HG03280 (cell line): ENCODE data around the gene FAAP24.
"Not testable (repeated sequence)": the region's sequence is repeated elsewhere in the genome, so short reads cannot be mapped to it uniquely, and the experiment has no call there.

Source experiments
- ATAC-seq: cut with Tn5 transposase; IDR thresholded peaks from one replicate; pipeline ENCODE4 v1.9.1; 2021; ENCODE audit warnings: mild to moderate bottlenecking, moderate library complexity; ENCODE audit not compliant: unreplicated experiment

FAAP24 gene, protein sequence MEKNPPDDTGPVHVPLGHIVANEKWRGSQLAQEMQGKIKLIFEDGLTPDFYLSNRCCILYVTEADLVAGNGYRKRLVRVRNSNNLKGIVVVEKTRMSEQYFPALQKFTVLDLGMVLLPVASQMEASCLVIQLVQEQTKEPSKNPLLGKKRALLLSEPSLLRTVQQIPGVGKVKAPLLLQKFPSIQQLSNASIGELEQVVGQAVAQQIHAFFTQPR

DNA sequence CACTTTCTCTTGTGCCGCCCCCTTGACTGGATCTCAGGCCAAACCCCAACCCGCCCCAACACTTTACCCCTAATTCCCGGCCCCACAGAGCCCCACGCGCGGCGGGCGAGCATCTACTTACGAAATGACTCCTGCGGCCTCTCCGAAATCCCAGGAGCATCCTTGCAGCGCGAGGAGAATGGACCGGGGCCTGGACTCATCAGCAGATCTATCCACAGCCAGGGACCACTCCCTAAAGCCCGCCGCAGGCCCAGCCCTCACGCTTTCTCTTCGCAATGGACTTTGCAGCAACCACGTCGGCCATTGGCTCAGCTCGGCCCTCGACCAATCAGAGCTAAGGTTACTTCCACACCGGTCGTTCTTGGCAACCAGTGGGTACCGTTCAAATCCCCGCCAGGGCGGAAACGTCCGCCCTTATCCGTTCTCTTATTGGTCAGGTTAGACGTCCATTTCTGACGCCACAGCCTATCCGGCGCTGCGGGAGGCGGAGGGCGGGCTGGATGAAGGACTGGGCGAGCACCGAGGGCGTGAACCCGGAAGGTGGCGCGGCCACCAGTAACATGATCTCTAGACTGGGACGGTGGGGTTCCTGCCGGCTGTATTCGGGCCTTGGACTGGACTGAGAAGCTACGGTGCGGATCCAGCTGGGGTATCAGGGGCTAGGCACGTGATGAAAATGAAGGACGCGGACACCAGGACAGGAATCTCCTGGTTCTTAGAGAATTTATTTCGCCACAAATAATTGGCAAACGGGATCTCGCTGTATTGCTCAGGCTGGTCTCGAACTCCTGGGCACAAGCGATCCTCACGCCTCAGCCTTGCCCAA is at the start of gene FAAP24, which contains the start of gene CEP89:
TSS of gene FAAP24 (plus strand) at position 528 of the 826 bp plus-strand sequence. CDS start 955 bp downstream, outside the sequence.
TSS of gene CEP89 (minus strand) at position 244 of the 826 bp plus-strand sequence. CDS start at position 160, 84 bp downstream.
- peak; percentile 99 for ATAC-seq

DNA sequence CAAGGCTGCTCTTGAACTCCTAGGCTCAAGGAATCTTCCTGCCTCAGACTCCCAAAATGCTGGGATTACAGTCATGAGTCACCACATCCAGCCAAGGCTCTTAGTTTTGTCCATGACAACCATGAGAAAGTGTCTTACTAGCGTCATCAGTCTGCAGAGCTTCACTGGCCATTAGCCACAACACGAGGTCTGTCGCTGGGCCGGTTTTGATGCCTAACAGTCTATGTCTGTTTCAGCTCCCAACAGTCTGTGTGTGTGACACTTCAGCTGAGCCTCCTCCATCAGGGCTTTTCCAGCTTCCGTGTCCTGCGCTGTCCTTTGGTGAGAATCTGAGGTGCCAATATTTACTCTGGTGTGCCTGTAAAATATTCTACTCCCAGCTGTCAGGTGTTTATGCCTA is 47.8 kb upstream of the FAAP24 start:
- ATAC-seq, result no peak

DNA sequence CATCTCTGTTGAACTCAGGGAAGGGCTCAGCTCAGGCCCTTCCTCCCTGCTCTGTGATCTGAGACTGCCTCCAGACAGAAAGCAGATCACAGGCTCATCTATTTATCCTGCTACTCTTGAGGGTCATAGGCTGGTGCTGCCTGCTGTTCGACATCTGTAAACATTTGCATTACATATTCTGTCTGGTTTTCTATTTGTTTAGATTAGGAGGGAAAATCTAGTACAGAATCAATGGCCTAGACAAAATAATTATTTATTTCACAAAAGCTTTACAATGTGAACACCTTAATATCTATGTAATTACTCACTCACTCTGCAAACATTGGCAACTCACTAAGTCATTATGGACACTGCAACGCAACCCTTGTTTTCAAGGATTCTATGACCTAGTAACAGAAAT is 43.2 kb upstream of the FAAP24 start:
- no peak for ATAC-seq

DNA sequence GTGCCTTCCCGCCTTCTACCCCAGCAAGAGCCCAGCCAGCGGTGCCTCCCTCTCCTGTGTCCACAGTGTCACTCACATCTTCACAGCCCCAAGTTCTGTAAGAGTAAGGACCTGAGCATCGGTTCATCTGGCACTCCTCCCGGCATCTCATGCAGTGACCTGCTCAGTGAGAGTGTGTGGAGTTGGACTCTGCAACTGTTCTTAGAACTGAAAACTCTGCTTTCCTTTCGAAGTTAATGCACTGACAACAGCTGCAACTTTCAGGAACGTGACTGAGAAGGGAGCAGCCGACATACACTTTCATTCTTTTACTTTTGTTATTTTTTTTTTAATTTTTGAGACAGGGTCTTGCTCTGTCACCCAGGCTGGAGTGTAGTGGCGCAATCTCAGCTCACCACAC is 41.5 kb upstream of the FAAP24 start:
- ATAC-seq, result no peak

DNA sequence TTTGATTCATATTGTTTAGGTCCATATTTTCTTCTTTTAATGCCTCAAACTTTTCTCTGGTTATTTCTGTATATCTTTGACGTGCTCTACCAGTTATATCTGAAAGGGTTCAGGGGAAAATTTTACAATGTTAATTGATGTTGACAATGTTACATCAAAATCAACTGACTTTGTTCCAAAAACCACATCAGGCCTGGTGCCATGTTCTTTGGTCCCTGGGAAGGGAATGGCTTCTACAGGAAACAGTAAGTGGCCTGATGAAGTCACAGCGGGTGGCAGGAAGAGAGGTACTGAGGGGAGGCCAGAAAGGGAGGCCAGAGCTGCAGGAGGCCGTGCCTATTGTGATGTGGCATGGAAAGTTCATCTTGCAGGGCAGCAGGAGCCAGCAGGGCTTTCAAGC is 38.5 kb upstream of the FAAP24 start:
- ATAC-seq, result no peak

DNA sequence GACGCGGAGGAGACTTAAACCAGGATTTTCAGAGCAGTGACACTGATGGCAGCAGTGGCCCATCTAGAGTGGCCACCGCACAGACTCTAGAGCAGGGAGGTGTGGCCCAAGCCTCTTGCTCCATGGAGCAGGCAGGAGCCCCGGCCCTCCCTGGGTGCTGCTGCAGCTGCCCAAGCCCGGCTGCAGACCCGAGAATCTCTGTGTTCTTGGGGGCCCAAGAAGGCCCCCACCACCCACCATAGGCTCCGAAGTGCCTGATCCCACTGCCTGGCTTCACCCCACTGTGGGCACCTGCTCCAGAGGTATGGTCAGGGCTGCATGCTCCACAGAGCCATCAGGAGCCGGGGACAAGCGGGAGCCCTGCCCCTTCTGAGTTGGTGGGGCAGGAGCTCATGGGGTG is 36.4 kb upstream of the FAAP24 start:
- no peak for ATAC-seq

DNA sequence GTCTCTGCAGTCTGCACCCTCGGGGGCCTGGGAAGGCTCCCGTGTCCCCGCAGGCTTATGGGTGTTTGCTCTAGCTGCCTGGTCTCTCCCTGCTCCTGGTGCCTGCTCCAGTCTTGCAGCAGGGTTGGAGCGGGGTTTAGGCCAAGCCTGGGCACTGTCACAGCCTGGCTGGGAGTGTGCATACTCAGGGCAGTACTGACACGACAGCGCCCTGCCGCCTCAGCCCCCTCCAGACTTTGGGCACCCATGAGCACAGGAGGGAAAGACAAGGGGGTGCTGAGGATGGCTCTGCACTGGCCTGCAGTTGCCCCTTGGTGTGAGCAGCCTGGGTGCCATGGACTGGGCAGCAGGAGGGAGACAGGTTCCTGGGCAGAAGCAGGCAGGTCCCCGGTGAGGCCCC is 36.0 kb upstream of the FAAP24 start:
- no peak for ATAC-seq

DNA sequence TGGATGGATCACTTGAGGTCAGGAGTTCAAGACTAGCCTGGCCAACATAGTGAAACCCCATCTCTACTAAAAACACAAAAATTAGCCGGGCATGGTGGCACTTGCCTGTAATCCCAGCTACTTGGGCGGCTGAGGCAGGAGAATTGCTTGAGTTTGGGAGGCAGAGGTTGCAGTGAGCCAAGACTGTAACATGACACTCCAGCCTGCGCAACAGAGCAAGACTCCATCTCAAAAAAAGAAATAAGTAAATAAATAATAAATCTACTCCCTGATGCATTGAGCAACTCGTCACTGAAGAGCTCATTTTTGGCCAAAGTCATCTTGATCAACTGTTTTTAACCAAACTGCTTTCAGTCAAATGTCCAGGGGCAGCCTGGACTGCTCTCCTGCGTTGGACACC is 30.8 kb upstream of the FAAP24 start:
- ATAC-seq, result not testable (repeated sequence)

DNA sequence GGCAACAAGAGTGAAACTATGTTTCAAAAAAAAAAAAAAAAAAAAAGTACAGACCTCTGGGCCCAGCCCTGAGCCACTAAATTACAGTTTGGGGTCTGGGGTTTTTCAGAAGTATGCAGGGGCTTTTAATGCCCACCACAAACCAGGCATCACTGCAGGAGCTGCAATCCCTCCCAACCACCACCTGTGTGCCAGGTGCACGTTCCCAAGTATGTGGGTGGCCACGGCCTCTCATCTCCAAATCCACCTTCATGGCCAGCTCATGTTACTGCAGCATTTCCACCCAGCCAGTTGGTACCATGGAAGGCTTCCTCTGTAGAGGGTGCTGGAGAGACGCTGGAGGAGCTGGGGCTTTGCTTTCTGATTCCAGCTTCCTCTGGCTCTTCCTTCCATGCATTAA is 26.8 kb upstream of the FAAP24 start:
- no peak for ATAC-seq

DNA sequence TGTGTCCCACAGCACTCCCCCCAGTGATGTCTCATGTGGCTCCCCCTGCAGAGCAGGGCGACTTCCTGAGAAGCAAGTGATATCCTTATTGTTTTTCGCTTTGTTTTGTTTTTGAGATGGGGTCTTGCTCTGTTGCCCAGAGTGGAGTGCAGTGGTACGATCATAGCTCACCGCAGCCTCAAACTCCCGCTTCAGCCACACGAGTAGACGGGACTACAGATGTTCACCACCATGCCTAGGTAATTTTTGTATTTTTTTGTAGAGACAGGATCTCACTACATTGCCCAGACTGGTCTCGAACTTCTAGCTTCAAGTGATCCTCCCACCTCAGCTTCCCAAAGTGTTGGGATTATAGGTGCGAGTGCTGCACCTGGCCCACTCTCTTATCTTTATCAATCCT is 5.3 kb upstream of the FAAP24 start:
- no peak for ATAC-seq

DNA sequence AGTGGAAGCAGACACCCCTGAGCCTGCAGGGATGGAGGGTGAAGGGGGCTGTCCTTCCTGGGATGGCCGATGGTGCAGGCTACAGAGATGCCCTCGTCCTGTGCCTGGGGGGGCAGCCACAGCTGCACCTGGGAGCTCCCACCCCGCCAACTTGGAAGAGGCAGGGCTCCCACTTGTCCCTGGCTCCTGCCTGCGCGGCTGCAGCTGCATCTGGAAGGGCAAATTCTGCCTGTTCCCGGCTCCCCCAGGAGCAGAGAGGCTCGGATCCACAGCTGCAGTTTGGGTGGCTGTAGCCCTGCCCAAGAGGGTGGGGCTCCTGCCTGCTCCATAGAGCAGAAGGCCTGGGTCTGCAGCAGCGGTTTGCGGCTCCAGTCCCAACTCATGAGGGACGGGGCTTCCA is 2.5 kb upstream of the FAAP24 start:
- ATAC-seq, result no peak

DNA sequence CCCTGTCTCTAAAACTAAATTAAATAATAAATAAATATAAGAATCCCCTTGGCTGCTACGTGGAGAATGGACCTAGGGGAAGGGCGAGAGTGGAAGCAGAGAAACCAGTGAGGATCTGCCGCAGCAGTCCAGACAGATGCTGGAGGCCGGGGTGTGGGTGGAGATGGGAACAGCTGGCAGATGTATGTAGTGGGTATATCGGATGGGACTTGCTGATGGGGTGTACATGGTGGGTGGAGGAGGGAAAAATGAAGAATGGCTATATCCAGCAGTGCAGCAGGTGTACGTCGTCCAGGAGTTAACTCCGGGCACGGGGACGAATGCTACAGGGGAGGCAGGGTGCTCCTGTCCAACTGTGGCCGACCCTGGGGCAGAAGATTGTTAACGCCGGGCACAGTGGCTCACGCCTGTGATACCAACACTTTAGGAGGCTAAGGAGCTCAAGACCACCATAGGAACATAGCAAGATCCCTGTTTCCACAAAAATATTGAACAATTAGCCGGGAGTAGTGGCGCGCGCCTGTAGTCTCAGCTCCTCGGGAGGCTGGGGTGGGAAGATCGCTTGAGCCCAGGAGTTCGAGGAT is 938 bp upstream of the FAAP24 start:
- no peak for ATAC-seq

DNA sequence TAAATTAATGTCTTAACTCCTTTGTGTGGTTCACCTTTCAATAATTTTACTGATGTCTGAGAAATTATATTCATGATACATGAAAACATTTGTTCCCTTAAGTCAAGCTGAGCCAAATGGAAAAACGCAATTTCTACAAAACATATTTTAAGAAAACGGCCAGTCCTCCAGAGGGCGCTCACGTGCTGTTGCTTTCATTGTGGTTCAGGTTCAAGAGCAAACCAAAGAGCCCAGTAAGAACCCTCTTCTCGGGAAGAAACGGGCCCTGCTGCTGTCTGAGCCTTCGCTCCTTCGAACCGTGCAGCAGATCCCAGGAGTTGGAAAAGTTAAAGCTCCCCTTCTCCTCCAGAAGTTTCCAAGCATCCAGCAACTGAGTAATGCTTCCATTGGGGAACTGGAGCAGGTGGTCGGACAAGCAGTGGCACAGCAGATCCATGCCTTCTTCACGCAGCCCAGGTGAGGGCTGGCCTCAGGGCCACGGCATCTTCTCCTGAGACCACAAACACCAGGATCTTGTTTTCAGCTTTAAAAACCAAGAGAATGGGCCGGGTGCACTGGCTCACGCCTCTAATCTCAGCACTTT is 4.3 kb downstream of the FAAP24 start:
- no peak for ATAC-seq

DNA sequence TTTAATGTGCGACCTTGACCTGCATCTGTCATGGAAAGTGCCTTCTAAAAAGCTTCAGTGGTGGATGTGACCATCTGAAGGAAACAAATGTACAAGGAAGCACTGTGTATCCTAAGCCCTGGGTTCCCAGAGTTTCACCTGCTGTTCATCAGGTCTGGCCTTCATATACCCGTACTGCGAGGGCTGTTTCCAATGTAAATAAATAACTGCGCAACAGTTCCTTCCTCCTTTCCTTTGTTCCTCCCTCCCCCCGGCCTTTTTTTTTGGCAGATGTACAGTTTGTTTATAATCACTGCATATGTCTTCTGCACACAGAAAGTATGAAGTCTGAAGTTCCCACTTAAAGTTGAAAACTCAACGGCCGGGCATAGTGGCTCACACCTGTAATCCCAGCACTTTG is 5.2 kb downstream of the FAAP24 start:
- ATAC-seq, result no peak

DNA sequence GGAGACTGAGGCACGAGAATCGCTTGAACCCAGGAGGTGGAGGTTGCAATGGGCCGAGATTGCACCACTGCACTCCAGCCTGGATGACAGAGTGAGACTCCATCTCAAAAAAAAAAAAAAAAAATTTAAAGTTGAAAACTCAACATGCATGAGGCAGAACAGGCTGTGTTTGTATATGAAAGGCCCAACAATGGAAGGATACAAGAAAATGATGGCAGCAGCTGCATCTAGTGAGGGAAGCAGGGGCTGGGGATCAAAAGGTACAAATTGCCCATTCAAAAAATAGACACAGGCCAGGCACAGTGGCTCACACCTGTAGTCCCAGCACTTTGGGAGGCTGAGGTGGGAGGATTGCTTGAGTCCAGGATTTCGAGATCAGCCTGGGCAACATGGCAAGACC is 5.8 kb downstream of the FAAP24 start:
- ATAC-seq, result not testable (repeated sequence)

DNA sequence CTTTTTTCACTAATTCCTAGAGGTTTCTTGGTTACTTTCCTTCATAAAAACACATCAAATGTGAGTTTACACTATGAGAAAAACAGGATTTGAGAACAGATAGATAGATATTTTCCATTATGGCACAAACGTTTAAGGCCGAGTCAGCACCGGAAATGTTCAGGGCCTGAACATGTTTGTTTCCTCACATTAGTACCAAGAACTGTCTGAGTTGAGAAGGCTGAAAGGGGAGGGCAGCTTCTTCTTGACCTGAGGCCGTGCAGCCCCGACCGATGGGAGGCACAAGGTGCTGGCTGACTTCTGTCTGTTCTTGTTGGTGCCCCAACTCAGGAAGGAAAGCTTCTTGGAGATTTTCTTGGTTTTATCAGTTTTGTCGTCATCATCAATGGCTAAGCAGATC is 7.8 kb downstream of the FAAP24 start:
- not testable (repeated sequence) for ATAC-seq

DNA sequence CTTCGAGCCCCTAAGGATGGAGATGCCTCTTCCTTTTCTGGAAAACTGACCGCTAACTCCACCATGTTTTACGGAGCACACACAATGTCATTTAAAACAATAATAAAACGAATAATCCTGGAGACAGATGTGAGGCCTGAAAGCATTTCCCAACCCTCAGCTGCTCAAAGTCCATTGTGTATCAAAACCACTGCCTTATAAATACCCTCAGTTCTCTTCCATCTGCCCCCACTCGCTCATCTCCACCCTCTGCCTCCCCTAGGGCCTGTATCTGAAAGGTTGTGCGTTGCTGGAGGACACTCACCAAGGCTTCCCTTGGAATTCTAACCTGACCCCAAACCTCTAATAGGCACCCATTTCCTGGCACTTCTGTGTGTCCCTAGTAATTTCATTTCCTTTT is 10.4 kb downstream of the FAAP24 start:
- ATAC-seq, result not testable (repeated sequence)

DNA sequence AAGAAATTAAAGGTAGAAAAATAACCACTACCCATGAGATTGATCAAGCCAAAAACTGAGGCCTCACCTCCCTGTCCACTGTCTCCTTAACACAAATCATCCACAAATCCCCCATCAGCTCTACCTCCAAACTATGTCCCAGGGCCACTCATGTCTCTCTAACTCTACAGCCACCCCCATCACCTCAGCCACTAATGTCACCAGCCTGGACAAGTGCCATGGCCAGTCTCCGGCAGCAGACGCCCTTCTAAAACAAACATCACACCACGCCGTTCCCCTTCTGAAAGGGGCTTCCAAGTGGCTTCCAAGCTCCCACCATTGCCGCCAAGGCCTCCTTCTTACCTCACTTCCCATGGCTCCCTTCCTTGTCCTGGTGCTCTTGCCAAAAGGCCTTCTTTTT is 16.2 kb downstream of the FAAP24 start:
- not testable (repeated sequence) for ATAC-seq

DNA sequence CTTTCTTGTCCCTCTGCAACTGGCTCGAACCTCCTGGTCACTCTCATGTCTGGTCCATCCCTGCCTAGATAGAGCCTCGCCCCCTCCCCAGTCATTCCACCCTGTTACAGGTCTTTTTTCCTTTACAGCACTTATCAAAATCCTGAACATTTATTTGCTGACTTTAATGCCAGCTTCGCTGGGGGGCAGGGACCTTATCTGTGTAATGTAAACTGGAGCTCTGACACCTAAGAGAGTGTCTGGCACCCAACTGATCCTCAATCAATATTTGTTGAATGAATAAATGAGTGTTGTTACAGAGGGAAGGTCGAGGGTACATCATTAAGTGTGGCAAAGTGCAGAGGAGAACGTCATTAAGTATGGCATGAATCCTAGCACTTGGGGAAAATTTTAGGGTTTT is 16.7 kb downstream of the FAAP24 start:
- ATAC-seq, result no peak

DNA sequence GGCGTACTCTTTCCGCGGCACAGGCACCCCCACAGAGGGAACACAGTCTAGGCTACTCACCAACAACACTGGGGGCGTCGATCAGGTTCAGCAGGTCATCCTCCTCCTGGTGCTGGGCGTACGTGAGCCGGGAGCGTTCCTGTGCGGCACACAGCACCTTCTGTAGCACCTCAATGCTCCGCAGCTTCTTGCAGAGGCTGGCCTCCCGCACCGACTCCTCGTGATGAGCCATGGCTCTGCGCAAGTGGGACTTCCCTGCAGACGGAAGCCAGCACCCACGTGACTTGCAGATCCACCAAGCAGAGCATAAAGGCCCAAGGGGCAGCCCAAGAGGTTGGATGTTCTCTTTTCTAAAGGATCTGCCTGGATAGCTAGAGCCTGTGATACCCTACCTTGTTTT is 23.9 kb downstream of the FAAP24 start:
- not testable (repeated sequence) for ATAC-seq

DNA sequence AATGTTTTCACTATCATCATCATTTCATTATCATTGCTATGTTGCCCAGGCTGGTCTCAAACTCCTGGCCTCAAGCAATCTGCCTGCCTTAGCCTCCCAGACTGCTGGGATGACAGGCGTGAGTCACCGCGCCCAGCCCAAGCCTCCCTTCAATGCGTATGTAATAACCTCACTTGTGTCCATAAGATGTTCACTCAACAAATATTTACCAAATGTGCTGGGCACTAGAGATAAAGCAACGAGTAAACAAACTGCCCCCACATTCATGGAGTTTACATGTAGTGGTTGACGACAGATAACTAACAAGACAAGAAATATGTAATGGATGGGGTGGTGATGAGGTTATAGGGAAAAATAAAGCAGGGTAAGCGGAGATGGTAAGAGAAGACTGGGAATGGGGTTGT is 25.0 kb downstream of the FAAP24 start:
- ATAC-seq, result not testable (repeated sequence)
